Activated naive CD8-positive, alpha-beta T cell treated with anti-CD3 and anti-CD28 coated beads, Interleukin-2, amount 10 ng/mL, durations not matched to agents 7 days and 5 days (primary cell): ENCODE results near the gene SLC31A2. TPM values are rescaled to one million over a fixed set of nuclear protein-coding genes. Genes with fewer than 3 reads are reported as not detected.
A peak's percentile ranks its signal among the peaks of the same experiment; 100 is the strongest.
"Not testable (repeated sequence)": the region's sequence is repeated elsewhere in the genome, so short reads cannot be mapped to it uniquely, and the experiment has no call there.

Experiments used
- ATAC-seq: fragments of 150-1000 bp; cut with Tn5 transposase; one replicate; pipeline ENCODE4 v1.10.0; 2021; ENCODE audit warnings: low read depth, moderate library complexity
- POLR2A ChIA-PET: fragments of 350-600 bp; sonication (Branson Sonifier 250); formaldehyde crosslinking; loops from one replicate; lab custom pipeline; 2021; ENCODE audit warnings: antibody characterized with exemption; lab: Charles Lee
- DNase-seq: peaks from one replicate; pipeline ENCODE4 v3.0.0; 2021
- H3K27ac Mint-ChIP-seq: one replicate; pipeline ENCODE4 v1.8.0; 2022; ENCODE audit warnings: mild to moderate bottlenecking, mixed read lengths
- H3K27me3 Mint-ChIP-seq: one replicate; pipeline ENCODE4 v1.8.0; 2022; ENCODE audit warnings: mild to moderate bottlenecking, moderate library complexity, mixed read lengths
- H3K36me3 Mint-ChIP-seq: one replicate; pipeline ENCODE4 v1.8.0; 2021; ENCODE audit warnings: mild to moderate bottlenecking, mixed read lengths
- H3K4me1 Mint-ChIP-seq: one replicate; pipeline ENCODE4 v1.8.0; 2021; ENCODE audit warnings: mixed read lengths
- H3K4me3 Mint-ChIP-seq: one replicate; pipeline ENCODE4 v1.8.0; 2022; ENCODE audit warnings: mild to moderate bottlenecking, moderate library complexity, mixed read lengths
- H3K9me3 Mint-ChIP-seq: one replicate; pipeline ENCODE4 v1.8.0; 2021; ENCODE audit warnings: mixed read lengths
- total RNA-seq, 2 experiments: library from RNA; stranded (reverse); gene quantifications; one replicate each; pipeline ENCODE4 v1.2.3, GENCODE V29; 2021

Gene SLC31A2
- total RNA-seq, 2 experiments from 2014 or later, result 3.4 to 4.7 TPM

- ATAC-seq (no peak), DNase-seq (no peak)
- H3K9me3 Mint-ChIP-seq, result peaks cover 4% of the 10 kb centered on the region
- H3K4me1 Mint-ChIP-seq, result no peaks in the 10 kb centered on the region
- no peak overlapping the region for H3K4me3 Mint-ChIP-seq
- H3K36me3 Mint-ChIP-seq, result no peaks in the 10 kb centered on the region
- POLR2A ChIA-PET, result no interaction called here
- peaks cover 20% of the 10 kb centered on the region for H3K27me3 Mint-ChIP-seq
- no peak overlapping the region for H3K27ac Mint-ChIP-seq
These were observed 11.5 kb upstream of the SLC31A2 start for GRCh38 chr9:113139225-113139829.

DNA sequence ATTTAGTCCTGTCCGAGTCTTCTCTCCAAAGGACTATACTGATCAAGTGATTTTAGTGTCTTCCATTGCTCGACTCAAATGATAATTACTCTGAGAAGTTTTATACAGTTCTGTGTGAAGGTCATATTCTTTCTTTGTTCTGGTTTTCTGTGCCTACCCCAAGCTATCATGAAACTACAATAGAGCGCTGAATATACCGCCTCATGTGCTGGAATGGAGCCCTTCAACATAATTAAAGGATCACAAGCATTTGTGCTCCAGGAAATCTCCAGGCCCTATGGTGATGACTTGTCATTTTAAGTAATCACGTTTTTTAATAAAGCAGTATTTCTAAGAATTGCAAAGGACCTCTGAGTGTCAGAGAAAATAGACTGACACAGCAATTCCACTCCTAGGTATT, 10.9 kb upstream of the SLC31A2 start:
- H3K27ac Mint-ChIP-seq, result no peak overlapping the region
- H3K9me3 Mint-ChIP-seq, result peaks cover 4% of the 10 kb centered on the region
- no peak overlapping the region for H3K4me3 Mint-ChIP-seq
- peaks cover 23% of the 10 kb centered on the region for H3K27me3 Mint-ChIP-seq
- DNase-seq, result no peak
- H3K4me1 Mint-ChIP-seq, result no peaks in the 10 kb centered on the region
- no peak for ATAC-seq
- no peaks in the 10 kb centered on the region for H3K36me3 Mint-ChIP-seq
- POLR2A ChIA-PET, result no interaction called here

- DNase-seq, H3K36me3 Mint-ChIP-seq, ATAC-seq, POLR2A ChIA-PET, H3K4me3 Mint-ChIP-seq, H3K27ac Mint-ChIP-seq, H3K4me1 Mint-ChIP-seq, H3K9me3 Mint-ChIP-seq: not testable (repeated sequence)
- H3K27me3 Mint-ChIP-seq, result peaks cover 32% of the 10 kb centered on the region
These were observed 9.9 kb upstream of the SLC31A2 start for GRCh38 chr9:113140896-113141295.

DNA sequence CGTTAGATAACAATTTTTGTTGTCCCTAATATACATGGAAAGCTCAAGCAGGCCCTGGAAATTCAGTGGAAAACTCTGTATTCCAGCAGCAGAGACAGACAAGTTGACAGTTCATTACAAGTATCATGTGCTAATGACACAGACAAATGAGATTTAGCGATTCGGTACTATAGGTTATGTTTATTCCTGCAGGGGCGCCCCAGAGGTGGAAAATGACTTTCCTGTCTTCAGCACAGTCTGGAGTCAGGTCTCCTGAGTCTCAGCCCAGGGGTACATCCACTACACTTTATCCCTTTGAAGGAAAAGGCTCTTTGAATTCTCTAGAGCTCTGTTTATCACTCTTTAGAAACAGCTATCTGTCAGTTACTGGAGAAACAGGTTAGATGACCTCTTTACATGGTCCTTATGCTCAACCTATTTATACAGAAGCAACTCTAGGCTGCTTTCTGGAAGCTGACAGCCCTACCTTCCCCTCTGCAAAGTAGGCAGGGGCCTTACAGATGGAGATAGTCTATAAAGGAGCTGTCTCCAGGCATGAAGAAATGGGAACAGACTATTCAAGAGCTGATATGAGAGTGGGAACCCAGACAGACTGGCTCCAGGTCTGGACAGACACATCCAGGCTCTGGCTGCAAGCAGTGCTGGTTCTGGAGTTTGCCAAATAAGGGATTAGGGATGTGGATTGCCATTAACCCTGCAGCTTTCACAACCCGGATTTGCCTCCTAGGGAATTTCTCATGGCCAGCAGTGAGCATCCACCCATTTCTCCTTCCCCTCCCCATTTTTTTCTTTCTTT, 7.2 kb upstream of the SLC31A2 start:
- Mint-ChIP-seq H3K4me3 (no peak overlapping the region), H3K27me3 (peaks cover 33% of the 10 kb centered on the region), H3K4me1 (no peaks in the 10 kb centered on the region), H3K36me3 (no peaks in the 10 kb centered on the region), H3K9me3 (peaks cover 4% of the 10 kb centered on the region), H3K27ac (no peak overlapping the region)
- POLR2A ChIA-PET, result no interaction called here
- DNase-seq, result no peak
- no peak for ATAC-seq

DNA sequence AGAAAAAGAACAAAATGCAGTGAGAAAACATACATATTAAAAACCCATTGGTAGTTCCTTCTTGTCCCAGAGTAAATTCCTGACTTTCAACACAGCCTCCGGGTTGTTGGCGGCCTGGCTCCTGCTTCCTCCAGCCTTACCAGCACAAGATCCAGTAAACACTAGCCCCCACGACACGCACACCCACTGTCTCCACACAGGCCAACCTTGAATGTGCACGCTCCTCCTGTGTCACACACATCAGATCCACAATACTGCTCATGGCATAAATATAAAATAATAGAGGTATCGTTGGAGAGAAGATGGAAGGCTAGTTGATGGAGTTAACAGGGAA, 2.5 kb upstream of the SLC31A2 start:
- ATAC-seq (no peak), DNase-seq (no peak)
- no peaks in the 10 kb centered on the region for H3K9me3 Mint-ChIP-seq
- no peak overlapping the region for H3K4me3 Mint-ChIP-seq
- no peaks in the 10 kb centered on the region for H3K36me3 Mint-ChIP-seq
- peaks cover 22% of the 10 kb centered on the region for H3K27me3 Mint-ChIP-seq
- no peak overlapping the region for H3K27ac Mint-ChIP-seq
- POLR2A ChIA-PET, result no interaction called here
- peaks cover 14% of the 10 kb centered on the region for H3K4me1 Mint-ChIP-seq

DNA sequence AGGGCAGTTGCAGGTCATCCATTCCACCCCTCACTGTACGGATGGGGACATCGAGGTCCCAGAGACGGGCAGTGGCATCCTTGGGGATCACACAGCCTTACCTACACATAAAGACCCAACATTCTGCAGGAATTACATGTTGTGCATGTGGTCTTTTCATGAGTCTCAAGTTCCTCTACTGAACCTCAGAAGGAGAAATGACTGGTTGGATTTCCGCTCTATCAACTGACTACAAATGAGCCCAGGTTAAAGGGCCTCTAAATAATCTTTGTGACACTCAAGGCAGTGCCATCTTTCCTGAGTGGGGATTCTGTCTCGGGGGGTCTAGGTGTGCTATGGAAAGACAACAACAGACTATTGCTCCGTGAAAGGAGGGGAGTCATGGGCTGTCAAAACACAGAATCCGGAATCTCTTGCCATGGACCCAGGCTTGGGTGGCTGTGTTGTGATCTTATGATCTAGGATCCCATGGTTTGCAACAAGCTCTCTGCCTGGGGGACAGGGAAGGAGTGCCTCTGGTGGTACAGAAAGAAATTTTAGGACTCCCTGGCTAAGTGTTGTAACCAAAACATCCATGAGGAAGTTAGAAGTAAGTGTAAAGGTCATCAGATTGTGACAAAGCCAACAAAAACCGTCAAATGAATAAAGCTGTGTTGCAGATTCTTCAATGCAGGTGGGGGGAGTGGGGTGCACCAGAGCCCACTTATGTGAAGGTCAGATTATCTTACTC, 1.9 kb upstream of the SLC31A2 start:
- ATAC-seq (no peak), DNase-seq (no peak)
- POLR2A ChIA-PET, result no interaction called here
- H3K27ac Mint-ChIP-seq, result no peak overlapping the region
- H3K4me1 Mint-ChIP-seq, result peaks cover 14% of the 10 kb centered on the region
- no peaks in the 10 kb centered on the region for H3K9me3 Mint-ChIP-seq
- no peaks in the 10 kb centered on the region for H3K36me3 Mint-ChIP-seq
- H3K4me3 Mint-ChIP-seq, result no peak overlapping the region
- peaks cover 22% of the 10 kb centered on the region for H3K27me3 Mint-ChIP-seq

GRCh38 chr9:113149561-113149960, 1.2 kb upstream of the SLC31A2 start:
- H3K9me3 Mint-ChIP-seq, ATAC-seq, H3K27ac Mint-ChIP-seq, H3K36me3 Mint-ChIP-seq, DNase-seq, POLR2A ChIA-PET, H3K4me3 Mint-ChIP-seq: not testable (repeated sequence)
- H3K4me1 Mint-ChIP-seq, result peaks cover 14% of the 10 kb centered on the region
- H3K27me3 Mint-ChIP-seq, result peaks cover 22% of the 10 kb centered on the region

GRCh38 chr9:113151696-113152630, 1.2 kb downstream of the SLC31A2 start:
- Mint-ChIP-seq H3K27me3 (peaks cover 8% of the 10 kb centered on the region), H3K4me1 (peaks cover 36% of the 10 kb centered on the region), H3K36me3 (no peaks in the 10 kb centered on the region), H3K9me3 (no peaks in the 10 kb centered on the region), H3K4me3 (peak overlapping the region; percentile 76), H3K27ac (no peak overlapping the region)
- ATAC-seq (no peak), DNase-seq (no peak)
- POLR2A ChIA-PET, result interaction anchor here (1.0 to 1.8 kb wide), 5 partner anchors 15 to 365 kb away, joined by 3 to 12 read pairs (median 4); partner anchors contain the start of genes FKBP15 and SLC31A1

DNA sequence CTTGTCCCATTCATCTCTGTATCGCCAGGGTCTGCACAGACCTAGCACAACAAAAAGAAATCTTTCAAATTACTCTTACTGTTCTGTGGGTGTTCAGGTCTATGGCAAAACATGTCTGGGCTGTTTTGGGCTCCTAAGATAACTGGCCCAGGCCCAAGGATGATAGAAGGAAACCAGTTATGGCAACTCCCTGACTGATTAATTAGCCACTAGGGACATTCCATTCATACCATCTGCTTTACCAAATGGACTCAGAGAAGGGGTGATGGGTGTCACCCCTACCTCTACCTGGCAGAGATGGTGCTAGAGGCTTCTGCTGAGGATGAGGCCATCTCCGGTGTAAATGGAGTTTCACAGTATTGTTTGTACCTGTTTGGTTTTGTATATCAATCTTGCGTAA, 1.9 kb downstream of the SLC31A2 start:
- no peak for DNase-seq
- H3K27ac Mint-ChIP-seq, result no peak overlapping the region
- H3K4me3 Mint-ChIP-seq, result peak overlapping the region; percentile 76
- peaks cover 36% of the 10 kb centered on the region for H3K4me1 Mint-ChIP-seq
- no peak for ATAC-seq
- no peaks in the 10 kb centered on the region for H3K9me3 Mint-ChIP-seq
- H3K27me3 Mint-ChIP-seq, result peaks cover 8% of the 10 kb centered on the region
- no peaks in the 10 kb centered on the region for H3K36me3 Mint-ChIP-seq
- POLR2A ChIA-PET, result no interaction called here

- DNase-seq (no peak), ATAC-seq (no peak)
- no peak overlapping the region for H3K27ac Mint-ChIP-seq
- peaks cover 36% of the 10 kb centered on the region for H3K4me1 Mint-ChIP-seq
- peaks cover 2% of the 10 kb centered on the region for H3K36me3 Mint-ChIP-seq
- peaks cover 8% of the 10 kb centered on the region for H3K27me3 Mint-ChIP-seq
- H3K4me3 Mint-ChIP-seq, result no peak overlapping the region
- no peaks in the 10 kb centered on the region for H3K9me3 Mint-ChIP-seq
- POLR2A ChIA-PET, result no interaction called here
These were observed 2.8 kb downstream of the SLC31A2 start for GRCh38 chr9:113153599-113153998.

- Mint-ChIP-seq H3K9me3 (no peaks in the 10 kb centered on the region), H3K27me3 (peaks cover 8% of the 10 kb centered on the region), H3K4me1 (peaks cover 36% of the 10 kb centered on the region), H3K36me3 (peaks cover 4% of the 10 kb centered on the region), H3K4me3 (no peak overlapping the region), H3K27ac (peak overlapping the region; percentile 82)
- ATAC-seq (no peak), DNase-seq (no peak)
- POLR2A ChIA-PET, result interaction anchor here (1.4 kb wide), 1 partner anchor 256 kb away, joined by 4 read pairs; the partner anchor contains the start of genes C9orf43 and POLE3
These were observed 3.7 kb downstream of the SLC31A2 start for GRCh38 chr9:113154471-113154870.

- Mint-ChIP-seq H3K4me1 (peaks cover 36% of the 10 kb centered on the region), H3K9me3 (no peaks in the 10 kb centered on the region), H3K36me3 (peaks cover 4% of the 10 kb centered on the region), H3K27ac (peak overlapping the region; percentile 82), H3K4me3 (no peak overlapping the region), H3K27me3 (peaks cover 8% of the 10 kb centered on the region)
- no peak for DNase-seq
- ATAC-seq, result no peak
- POLR2A ChIA-PET, result interaction anchor here (1.4 to 1.9 kb wide), 3 partner anchors 65 to 255 kb away, joined by 4 to 6 read pairs (median 4); partner anchors contain the start of genes C9orf43, FKBP15, POLE3 and SLC31A1
These were observed 4.1 kb downstream of the SLC31A2 start for GRCh38 chr9:113154946-113155345.
